ENCODE results near the gene CRTC1.
"Not testable (repeated sequence)": the region's sequence is repeated elsewhere in the genome, so short reads cannot be mapped to it uniquely, and the experiment has no call there.

CRTC1 gene

GRCh38 chr19:18729933-18730530 lies 46.6 kb downstream of the CRTC1 start:
- no peak for DNase-seq (ENCODE audit: low spot score)

- no peak for DNase-seq (ENCODE audit: low spot score)
Observed at GRCh38 chr19:18730885-18731513, 47.5 kb downstream of the CRTC1 start.

GRCh38 chr19:18731562-18732008 lies 48.1 kb downstream of the CRTC1 start:
- no peak for DNase-seq (ENCODE audit: low spot score)

GRCh38 chr19:18733196-18733647 lies 49.7 kb downstream of the CRTC1 start:
- DNase-seq (ENCODE audit: low spot score), result no peak

GRCh38 chr19:18733762-18734332 lies 50.4 kb downstream of the CRTC1 start:
- not testable (repeated sequence) for DNase-seq (ENCODE audit: low spot score)

- DNase-seq (ENCODE audit: low spot score), result no peak
Observed at GRCh38 chr19:18735324-18735723, 51.8 kb downstream of the CRTC1 start.

- no peak for DNase-seq (ENCODE audit: low spot score)
Observed at GRCh38 chr19:18735752-18736151, 52.3 kb downstream of the CRTC1 start.

- DNase-seq (ENCODE audit: low spot score), result no peak
Observed at GRCh38 chr19:18736415-18737336, 53.2 kb downstream of the CRTC1 start.

- DNase-seq (ENCODE audit: low spot score), result no peak
Observed at GRCh38 chr19:18737337-18737953, 54.0 kb downstream of the CRTC1 start.

- no peak for DNase-seq (ENCODE audit: low spot score)
Observed at GRCh38 chr19:18737954-18738351, 54.5 kb downstream of the CRTC1 start.

- no peak for DNase-seq (ENCODE audit: low spot score)
Observed at GRCh38 chr19:18738961-18739690, 55.6 kb downstream of the CRTC1 start.

- DNase-seq (ENCODE audit: low spot score), result no peak
Observed at GRCh38 chr19:18741124-18742121, 57.9 kb downstream of the CRTC1 start.

- no peak for DNase-seq (ENCODE audit: low spot score)
Observed at GRCh38 chr19:18742324-18742723, 58.8 kb downstream of the CRTC1 start.

GRCh38 chr19:18742838-18743783 lies 59.6 kb downstream of the CRTC1 start:
- DNase-seq (ENCODE audit: low spot score), result peak; percentile 65

GRCh38 chr19:18743784-18744418 lies 60.4 kb downstream of the CRTC1 start:
- no peak for DNase-seq (ENCODE audit: low spot score)

GRCh38 chr19:18745012-18745735 lies 61.7 kb downstream of the CRTC1 start:
- DNase-seq (ENCODE audit: low spot score), result no peak

GRCh38 chr19:18745931-18746330 lies 62.5 kb downstream of the CRTC1 start:
- DNase-seq (ENCODE audit: low spot score), result no peak
